Lung (tissue), 12 donors: ENCODE results near the gene TBC1D5. TPM values are rescaled to one million over a fixed set of nuclear protein-coding genes. Genes with fewer than 3 reads are reported as not detected.

ENCODE experiments used
- ATAC-seq: fragments of 200-7000 bp; cut with Tn5 transposase; one replicate; pipeline ENCODE4 v1.9.1; 2020; ENCODE audit warnings: moderate number of reproducible peaks; ENCODE audit not compliant: insufficient read depth, low FRiP score
- DNase-seq, 3 donors: peaks; one replicate each; pipeline ENCODE4 v3.0.0-alpha.2; 2013 to 2017
- H3K27ac ChIP-seq, 2 donors: one replicate each; pipeline ENCODE4 v1.5.1; 2013; ENCODE audit warnings: mild to moderate bottlenecking in 2 of 2, moderate library complexity in 2 of 2, control low read depth in 1 of 2, inconsistent platforms in 1 of 2, low read depth in 1 of 2, low read length in 1 of 2
- H3K27me3 ChIP-seq, 3 donors: one replicate each; pipeline ENCODE4 v1.5.1; 2013; ENCODE audit warnings: low read length in 2 of 3; ENCODE audit not compliant: control insufficient read depth in 3 of 3, insufficient read depth in 3 of 3
- H3K36me3 ChIP-seq, 4 donors: one replicate each; pipeline ENCODE4 v1.5.1; 2013; ENCODE audit warnings: low read length in 4 of 4, mild to moderate bottlenecking in 1 of 4, moderate library complexity in 1 of 4; ENCODE audit not compliant: control insufficient read depth in 4 of 4, insufficient read depth in 4 of 4
- H3K4me1 ChIP-seq, 5 donors: one replicate each; pipeline ENCODE4 v1.5.1; 2013; ENCODE audit warnings: low read length in 5 of 5, mild to moderate bottlenecking in 2 of 5, moderate library complexity in 1 of 5; ENCODE audit not compliant: control insufficient read depth in 5 of 5, insufficient read depth in 5 of 5
- H3K4me3 ChIP-seq: one replicate; pipeline ENCODE4 v1.5.1; 2013; ENCODE audit warnings: mild to moderate bottlenecking, control low read depth, moderate library complexity
- H3K9ac ChIP-seq, 2 donors: one replicate each; pipeline ENCODE4 v1.5.1; 2013; ENCODE audit warnings: low read length in 2 of 2, control low read depth in 1 of 2; ENCODE audit not compliant: insufficient read depth in 1 of 2
- H3K9me3 ChIP-seq, 4 donors: one replicate each; pipeline ENCODE4 v1.5.1; 2013; ENCODE audit warnings: low read length in 3 of 4, mild to moderate bottlenecking in 1 of 4, moderate library complexity in 1 of 4; ENCODE audit not compliant: control insufficient read depth in 4 of 4, insufficient read depth in 3 of 4
- CTCF ChIP-seq: IDR thresholded peaks from 2 replicates; pipeline ENCODE4 v1.5.1; 2012; ENCODE audit warnings: mild to moderate bottlenecking; ENCODE audit errors: control extremely low read depth, extremely low read depth
- WGBS, 2 donors: extraction: QIAGEN DNeasy Blood & Tissue Kit; methylation state at CpG; one replicate each; pipeline ENCODE4 v1.1.7; 2013; 5-methylcytosine and 5-hydroxymethylcytosine counted together
- polyA plus RNA-seq, 2 donors: library from polyadenylated mRNA; stranded (reverse); fragments of 200-250 nt; gene quantifications; one replicate each; pipeline ENCODE4 v1.2.1, GENCODE V29; 2013
- total RNA-seq, 2 donors: library from RNA; depleted of rRNA in 1 of 2; stranded (reverse); fragments of >200 nt in 1 of 2; gene quantifications; one replicate each; pipeline ENCODE4 v1.2.1, GENCODE V29; 2014 to 2021
- donor health status: control.
- donor health status: control.
- donor health status: Bipolar disorder and iron deficiency.
- donor health status: healthy.
- donor health status: DM: yes; HTN: yes; CAD: no.

Gene TBC1D5
- total and polyA plus RNA-seq, 4 donors, result 8.7 to 111 (median 39.6) TPM

GRCh38 chr3:17584066-17584465, 158.4 kb downstream of the TBC1D5 start:
- 80 to 87% methylated on average over 8 of the region's 8 CpGs for WGBS, 2 donors
- ATAC-seq, result no peak

GRCh38 chr3:17583530-17583929, 158.9 kb downstream of the TBC1D5 start:
- DNase-seq (no peak), ATAC-seq (no peak)
- no peak for TF ChIP-seq CTCF
- Histone ChIP-seq H3K27ac (no peak overlapping the region), H3K9me3 (no peaks in the 10 kb centered on the region), H3K36me3 (no peaks in the 10 kb centered on the region), H3K27me3 (no peaks in the 10 kb centered on the region), H3K4me1 (peaks cover 0 to 4% (median 0%) of the 10 kb centered on the region in 5 donors), H3K9ac (no peak overlapping the region), H3K4me3 (no peak overlapping the region)
- WGBS, 2 donors, result 70 to 86% methylated on average over 8 of the region's 8 CpGs

More at GRCh38 chr3:17584066-17584465, 158.4 kb downstream of the TBC1D5 start:
- no peak overlapping the region for H3K9ac ChIP-seq
- DNase-seq, result no peak
- H3K9me3 ChIP-seq, result no peaks in the 10 kb centered on the region
- no peaks in the 10 kb centered on the region for H3K36me3 ChIP-seq
- TF ChIP-seq CTCF, result no peak
- H3K27ac ChIP-seq, result no peak overlapping the region
- no peaks in the 10 kb centered on the region for H3K27me3 ChIP-seq
- H3K4me1 ChIP-seq, result peaks cover 0 to 4% (median 0%) of the 10 kb centered on the region in 5 donors
- H3K4me3 ChIP-seq, result no peak overlapping the region

- no peak overlapping the region for H3K4me3 ChIP-seq
- no peak overlapping the region for H3K9ac ChIP-seq
- H3K9me3 ChIP-seq, result no peaks in the 10 kb centered on the region
- H3K27me3 ChIP-seq, result no peaks in the 10 kb centered on the region
- no peak for TF ChIP-seq CTCF
- H3K4me1 ChIP-seq, result peaks cover 0 to 4% (median 0%) of the 10 kb centered on the region in 5 donors
- DNase-seq, result no peak
- 90 to 92% methylated on average over 4 of the region's 4 CpGs for WGBS, 2 donors
- ATAC-seq, result no peak
- no peaks in the 10 kb centered on the region for H3K36me3 ChIP-seq
- H3K27ac ChIP-seq, result no peak overlapping the region
Measured at GRCh38 chr3:17581421-17582080, 160.9 kb downstream of the TBC1D5 start.

GRCh38 chr3:17580901-17581300, 161.5 kb downstream of the TBC1D5 start:
- Histone ChIP-seq H3K4me3 (no peak overlapping the region), H3K4me1 (peaks cover 0 to 4% (median 0%) of the 10 kb centered on the region in 5 donors), H3K36me3 (no peaks in the 10 kb centered on the region), H3K9ac (no peak overlapping the region), H3K9me3 (no peaks in the 10 kb centered on the region), H3K27me3 (no peaks in the 10 kb centered on the region), H3K27ac (no peak overlapping the region)
- DNase-seq (no peak), ATAC-seq (no peak)
- WGBS, 2 donors, result 88 to 90% methylated on average over 4 of the region's 4 CpGs
- TF ChIP-seq CTCF, result no peak
